Activated naive CD4-positive, alpha-beta T cell treated with anti-CD3 and anti-CD28 coated beads, Interleukin-2, amount 10 ng/mL, durations not matched to agents 7 days and 5 days (primary cell): ENCODE results near the gene NPTX1.
A peak's percentile ranks its signal among the peaks of the same experiment; 100 is the strongest.

Experiments used
- CTCF ChIA-PET: fragments of 350-600 bp; sonication (Branson Sonifier 250); formaldehyde crosslinking; loops from one replicate; lab custom pipeline; 2021; ENCODE audit warnings: antibody characterized with exemption; lab: Charles Lee
- DNase-seq: peaks from one replicate; pipeline ENCODE4 v3.0.0-alpha.2; 2020
- H3K27ac Mint-ChIP-seq: one replicate; pipeline ENCODE4 v1.8.0; 2021; ENCODE audit warnings: mild to moderate bottlenecking, moderate library complexity, mixed read lengths
- H3K27me3 Mint-ChIP-seq: one replicate; pipeline ENCODE4 v1.8.0; 2021; ENCODE audit warnings: mild to moderate bottlenecking, mixed read lengths
- H3K36me3 Mint-ChIP-seq: one replicate; pipeline ENCODE4 v1.8.0; 2021; ENCODE audit warnings: mixed read lengths
- H3K4me1 Mint-ChIP-seq: one replicate; pipeline ENCODE4 v1.8.0; 2021; ENCODE audit warnings: mixed read lengths
- H3K4me3 Mint-ChIP-seq: one replicate; pipeline ENCODE4 v1.8.0; 2021; ENCODE audit warnings: mild to moderate bottlenecking, moderate library complexity, mixed read lengths
- H3K9me3 Mint-ChIP-seq: one replicate; pipeline ENCODE4 v1.8.0; 2021; ENCODE audit warnings: mixed read lengths

Gene NPTX1

GRCh38 chr17:80454557-80455335, 21.7 kb downstream of the NPTX1 start:
- Mint-ChIP-seq H3K4me3 (peak overlapping the region; percentile 93), H3K36me3 (no peaks in the 10 kb centered on the region), H3K9me3 (no peaks in the 10 kb centered on the region), H3K27ac (peak overlapping the region; percentile 92), H3K4me1 (peaks cover 44% of the 10 kb centered on the region), H3K27me3 (peaks cover 50% of the 10 kb centered on the region)
- CTCF ChIA-PET = interaction anchor here (0.7 to 1.2 kb wide), 3 partner anchors 16 to 124 kb away, joined by 3 to 5 read pairs (median 3); no protein-coding TSS in a partner anchor
- DNase-seq = peak; percentile 97

- Mint-ChIP-seq H3K9me3 (no peaks in the 10 kb centered on the region), H3K4me1 (peaks cover 44% of the 10 kb centered on the region), H3K27ac (peak overlapping the region; percentile 96), H3K27me3 (peaks cover 43% of the 10 kb centered on the region), H3K4me3 (peak overlapping the region; percentile 93), H3K36me3 (no peaks in the 10 kb centered on the region)
- CTCF ChIA-PET = interaction anchor here (1.2 kb wide), 1 partner anchor 122 kb away, joined by 5 read pairs; no protein-coding TSS in a partner anchor
- DNase-seq = no peak
These were observed 22.3 kb downstream of the NPTX1 start for GRCh38 chr17:80453998-80454556.

GRCh38 chr17:80453126-80453997, 23.0 kb downstream of the NPTX1 start:
- CTCF ChIA-PET = interaction anchor here (0.6 kb wide), 1 partner anchor 53 kb away, joined by 3 read pairs; no protein-coding TSS in a partner anchor
- no peaks in the 10 kb centered on the region for H3K9me3 Mint-ChIP-seq
- H3K36me3 Mint-ChIP-seq = no peaks in the 10 kb centered on the region
- H3K27me3 Mint-ChIP-seq = peaks cover 38% of the 10 kb centered on the region
- H3K4me3 Mint-ChIP-seq = peak overlapping the region; percentile 93
- no peak for DNase-seq
- peak overlapping the region; percentile 96 for H3K27ac Mint-ChIP-seq
- H3K4me1 Mint-ChIP-seq = peaks cover 42% of the 10 kb centered on the region

GRCh38 chr17:80452173-80452915, 24.1 kb downstream of the NPTX1 start:
- H3K27ac Mint-ChIP-seq = no peak overlapping the region

GRCh38 chr17:80451104-80451775, 25.2 kb downstream of the NPTX1 start:
- Mint-ChIP-seq H3K4me3 (no peak overlapping the region), H3K4me1 (peaks cover 24% of the 10 kb centered on the region), H3K27ac (no peak overlapping the region), H3K36me3 (no peaks in the 10 kb centered on the region), H3K27me3 (peaks cover 25% of the 10 kb centered on the region), H3K9me3 (no peaks in the 10 kb centered on the region)
- DNase-seq = no peak
- CTCF ChIA-PET = no interaction called here

More at GRCh38 chr17:80452173-80452915, 24.1 kb downstream of the NPTX1 start:
- H3K4me3 Mint-ChIP-seq = no peak overlapping the region
- no peak for DNase-seq
- CTCF ChIA-PET = no interaction called here
- H3K27me3 Mint-ChIP-seq = peaks cover 36% of the 10 kb centered on the region
- no peaks in the 10 kb centered on the region for H3K36me3 Mint-ChIP-seq
- H3K4me1 Mint-ChIP-seq = peaks cover 34% of the 10 kb centered on the region
- H3K9me3 Mint-ChIP-seq = no peaks in the 10 kb centered on the region

- CTCF ChIA-PET = no interaction called here
- Mint-ChIP-seq H3K27me3 (peaks cover 17% of the 10 kb centered on the region), H3K9me3 (no peaks in the 10 kb centered on the region), H3K4me3 (no peak overlapping the region), H3K27ac (no peak overlapping the region), H3K4me1 (peaks cover 14% of the 10 kb centered on the region), H3K36me3 (no peaks in the 10 kb centered on the region)
- DNase-seq = no peak
These were observed 26.4 kb downstream of the NPTX1 start for GRCh38 chr17:80449930-80450576.

GRCh38 chr17:80449194-80449929, 27.0 kb downstream of the NPTX1 start:
- Mint-ChIP-seq H3K36me3 (no peaks in the 10 kb centered on the region), H3K27ac (no peak overlapping the region), H3K4me1 (peaks cover 13% of the 10 kb centered on the region), H3K9me3 (no peaks in the 10 kb centered on the region), H3K4me3 (no peak overlapping the region), H3K27me3 (peaks cover 15% of the 10 kb centered on the region)
- no peak for DNase-seq
- CTCF ChIA-PET = no interaction called here

- DNase-seq = no peak
- CTCF ChIA-PET = no interaction called here
- Mint-ChIP-seq H3K4me3 (no peak overlapping the region), H3K4me1 (no peaks in the 10 kb centered on the region), H3K9me3 (no peaks in the 10 kb centered on the region), H3K27ac (no peak overlapping the region), H3K36me3 (no peaks in the 10 kb centered on the region), H3K27me3 (peaks cover 25% of the 10 kb centered on the region)
These were observed 28.6 kb downstream of the NPTX1 start for GRCh38 chr17:80447790-80448189.

- no peaks in the 10 kb centered on the region for H3K36me3 Mint-ChIP-seq
- no peaks in the 10 kb centered on the region for H3K9me3 Mint-ChIP-seq
- H3K4me3 Mint-ChIP-seq = no peak overlapping the region
- peaks cover 31% of the 10 kb centered on the region for H3K27me3 Mint-ChIP-seq
- CTCF ChIA-PET = no interaction called here
- H3K27ac Mint-ChIP-seq = no peak overlapping the region
- H3K4me1 Mint-ChIP-seq = no peaks in the 10 kb centered on the region
- DNase-seq = no peak
These were observed 29.6 kb downstream of the NPTX1 start for GRCh38 chr17:80446645-80447405.

GRCh38 chr17:80445726-80446110, 30.7 kb downstream of the NPTX1 start:
- no peaks in the 10 kb centered on the region for H3K4me1 Mint-ChIP-seq
- no peaks in the 10 kb centered on the region for H3K36me3 Mint-ChIP-seq
- CTCF ChIA-PET = interaction anchor here (0.7 kb wide), 1 partner anchor 18 kb away, joined by 3 read pairs; no protein-coding TSS in a partner anchor
- no peak overlapping the region for H3K4me3 Mint-ChIP-seq
- no peak overlapping the region for H3K27ac Mint-ChIP-seq
- no peak for DNase-seq
- no peaks in the 10 kb centered on the region for H3K9me3 Mint-ChIP-seq
- peaks cover 31% of the 10 kb centered on the region for H3K27me3 Mint-ChIP-seq

GRCh38 chr17:80445007-80445725, 31.2 kb downstream of the NPTX1 start:
- CTCF ChIA-PET = interaction anchor here (0.7 kb wide), 1 partner anchor 18 kb away, joined by 3 read pairs; no protein-coding TSS in a partner anchor
- Mint-ChIP-seq H3K27me3 (peaks cover 31% of the 10 kb centered on the region), H3K9me3 (no peaks in the 10 kb centered on the region), H3K4me1 (no peaks in the 10 kb centered on the region), H3K4me3 (no peak overlapping the region), H3K36me3 (no peaks in the 10 kb centered on the region), H3K27ac (no peak overlapping the region)
- no peak for DNase-seq
